ENCODE data around the gene ARAP3.

DNA sequence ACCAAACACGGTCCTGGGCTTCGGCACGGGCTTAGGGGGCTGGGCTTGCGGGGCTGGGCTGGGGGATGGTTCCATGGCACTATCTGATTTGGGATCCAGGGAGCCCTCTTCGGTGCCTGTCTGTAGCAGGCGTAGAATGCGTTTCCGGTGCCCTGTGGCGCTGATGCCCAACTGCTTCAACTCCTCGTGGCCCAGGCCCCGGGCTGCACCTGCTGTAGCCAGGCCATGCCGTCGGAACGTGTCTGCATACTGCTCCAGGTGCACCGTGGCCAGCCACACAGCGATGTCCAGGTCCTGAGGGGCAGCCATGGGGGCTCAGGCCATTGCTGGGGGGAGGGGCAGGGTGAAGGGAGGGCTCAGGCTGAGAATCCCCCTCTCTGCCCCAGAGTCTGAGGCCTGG lies 1.9 kb downstream of the ARAP3 start:
- TF ChIP-seq CTCF (IDR thresholded peaks at IDR 0.05) = no peak
- TF ChIP-seq ZFX (IDR thresholded peaks at IDR 0.05; ENCODE audit: borderline replicate concordance) = no peak

Measured in 22Rv1 (cell line).